Activated CD8-positive, alpha-beta T cell treated with anti-CD3 and anti-CD28 coated beads for 36 hours (primary cell): ENCODE measurements around the gene ERP44. TPM values are rescaled to one million over a fixed set of nuclear protein-coding genes. Genes with fewer than 3 reads are reported as not detected.
"Not testable (repeated sequence)": the region's sequence is repeated elsewhere in the genome, so short reads cannot be mapped to it uniquely, and the experiment has no call there.

Experiments
- ATAC-seq: fragments of 200-7000 bp; cut with Tn5 transposase; one replicate; pipeline ENCODE4 v1.10.0; 2021; ENCODE audit warnings: mild to moderate bottlenecking, moderate library complexity
- CTCF ChIA-PET: fragments of 350-600 bp; sonication (Branson Sonifier 250); formaldehyde crosslinking; loops from one replicate; lab custom pipeline; 2021; ENCODE audit warnings: antibody characterized with exemption; lab: Charles Lee
- POLR2A ChIA-PET: fragments of 350-600 bp; sonication (Branson Sonifier 250); formaldehyde crosslinking; loops from one replicate; lab custom pipeline; 2021; ENCODE audit warnings: antibody characterized with exemption; lab: Charles Lee
- DNase-seq: peaks from one replicate; pipeline ENCODE4 v3.0.0-alpha.2; 2020
- H3K27ac Mint-ChIP-seq: one replicate; pipeline ENCODE4 v1.8.0; 2021; ENCODE audit warnings: mild to moderate bottlenecking, mixed read lengths
- H3K27me3 Mint-ChIP-seq: one replicate; pipeline ENCODE4 v1.8.0; 2021; ENCODE audit warnings: mixed read lengths
- H3K36me3 Mint-ChIP-seq: one replicate; pipeline ENCODE4 v1.8.0; 2021; ENCODE audit warnings: low read depth, mixed read lengths
- H3K4me1 Mint-ChIP-seq: one replicate; pipeline ENCODE4 v1.8.0; 2021; ENCODE audit warnings: low read depth, mixed read lengths
- H3K4me3 Mint-ChIP-seq: one replicate; pipeline ENCODE4 v1.8.0; 2021; ENCODE audit warnings: mild to moderate bottlenecking, moderate library complexity, mixed read lengths
- H3K9me3 Mint-ChIP-seq: one replicate; pipeline ENCODE4 v1.8.0; 2021; ENCODE audit warnings: mixed read lengths
- intact Hi-C: fragments of 100-400 bp; cut with micrococcal nuclease; formaldehyde crosslinking; loops from one replicate; pipeline ENCODE4 v1.10.0; 2022
- total RNA-seq, 2 experiments: library from RNA; stranded (reverse); gene quantifications; one replicate each; pipeline ENCODE4 v1.2.3, GENCODE V29; 2021
- TF ChIP-seq, protein P1 (sequence below): fragments of 200-600 bp; IDR thresholded peaks from one replicate; pipeline ENCODE4 v1.8.0; 2022; ENCODE audit warnings: antibody characterized with exemption, mild to moderate bottlenecking

ERP44 gene
- total RNA-seq, 2 experiments from 2014 or later: 10.2 to 11.1 TPM

DNA sequence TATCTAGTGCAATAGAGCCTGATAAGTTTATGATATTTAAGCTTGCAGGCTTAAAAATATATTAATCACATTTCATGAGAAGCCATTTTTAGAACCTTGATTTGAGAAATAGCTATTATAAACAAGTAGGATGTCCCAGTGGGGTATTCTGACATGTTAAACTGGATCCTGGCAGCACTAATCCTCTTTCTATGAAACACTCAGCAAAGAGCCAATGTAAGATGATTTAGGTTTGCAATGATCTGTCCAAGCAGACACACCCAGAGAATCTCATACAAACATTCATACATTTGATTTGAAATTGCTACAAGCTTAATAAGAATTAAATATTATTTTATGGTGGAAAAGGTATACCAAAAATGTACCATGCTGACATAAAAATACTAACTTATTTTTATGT is 86.5 kb downstream of the ERP44 start:
- intact Hi-C loops: loop anchor here (5.0 to 10.0 kb wide), 4 partner anchors 185 to 827 kb away; no protein-coding TSS in a partner anchor
- Mint-ChIP-seq H3K9me3 (peaks cover 2% of the 10 kb centered on the region), H3K4me3 (no peak overlapping the region), H3K36me3 (peaks cover 27% of the 10 kb centered on the region), H3K4me1 (no peaks in the 10 kb centered on the region), H3K27me3 (no peaks in the 10 kb centered on the region), H3K27ac (no peak overlapping the region)
- POLR2A ChIA-PET: no interaction called here
- no peak for ATAC-seq
- no peak for DNase-seq
- CTCF ChIA-PET: interaction anchor here (0.8 to 4.5 kb wide), 5 partner anchors 16 to 780 kb away, joined by 3 to 19 read pairs (median 13); no protein-coding TSS in a partner anchor
- TF ChIP-seq, protein P1, sequence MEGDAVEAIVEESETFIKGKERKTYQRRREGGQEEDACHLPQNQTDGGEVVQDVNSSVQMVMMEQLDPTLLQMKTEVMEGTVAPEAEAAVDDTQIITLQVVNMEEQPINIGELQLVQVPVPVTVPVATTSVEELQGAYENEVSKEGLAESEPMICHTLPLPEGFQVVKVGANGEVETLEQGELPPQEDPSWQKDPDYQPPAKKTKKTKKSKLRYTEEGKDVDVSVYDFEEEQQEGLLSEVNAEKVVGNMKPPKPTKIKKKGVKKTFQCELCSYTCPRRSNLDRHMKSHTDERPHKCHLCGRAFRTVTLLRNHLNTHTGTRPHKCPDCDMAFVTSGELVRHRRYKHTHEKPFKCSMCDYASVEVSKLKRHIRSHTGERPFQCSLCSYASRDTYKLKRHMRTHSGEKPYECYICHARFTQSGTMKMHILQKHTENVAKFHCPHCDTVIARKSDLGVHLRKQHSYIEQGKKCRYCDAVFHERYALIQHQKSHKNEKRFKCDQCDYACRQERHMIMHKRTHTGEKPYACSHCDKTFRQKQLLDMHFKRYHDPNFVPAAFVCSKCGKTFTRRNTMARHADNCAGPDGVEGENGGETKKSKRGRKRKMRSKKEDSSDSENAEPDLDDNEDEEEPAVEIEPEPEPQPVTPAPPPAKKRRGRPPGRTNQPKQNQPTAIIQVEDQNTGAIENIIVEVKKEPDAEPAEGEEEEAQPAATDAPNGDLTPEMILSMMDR: no peak

DNA sequence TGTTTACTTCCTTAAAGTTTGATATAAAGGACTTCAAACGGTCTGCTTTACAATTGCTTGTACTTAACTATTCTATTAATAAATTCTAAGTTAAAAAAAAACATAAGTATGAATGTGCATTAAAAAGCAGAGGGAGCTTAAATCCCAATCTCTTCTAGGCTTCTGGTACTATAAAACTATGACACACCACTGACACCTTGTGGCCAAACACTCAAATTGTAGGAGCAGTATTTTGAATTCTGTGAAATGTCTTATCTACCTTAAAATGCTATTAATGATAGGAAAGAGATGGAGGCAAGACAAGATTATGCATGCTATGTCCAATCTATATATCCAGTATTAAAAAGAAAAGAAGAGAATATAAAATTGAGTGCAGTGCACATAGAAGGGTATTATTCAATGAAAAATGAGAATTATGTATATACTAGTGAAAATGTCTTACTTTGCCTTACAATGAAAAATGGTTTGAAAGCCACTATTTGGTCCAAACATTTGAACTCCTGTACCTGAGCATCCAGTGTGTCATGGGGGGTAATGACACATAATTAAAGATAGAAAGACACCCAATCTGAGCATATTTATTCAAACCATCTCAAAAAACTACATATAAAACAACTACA is 87.6 kb downstream of the ERP44 start:
- ChIA-PET CTCF (interaction anchor here (0.6 to 4.5 kb wide), 14 partner anchors 9 to 827 kb away, joined by 3 to 19 read pairs (median 4); no protein-coding TSS in a partner anchor), POLR2A (interaction anchor here (0.6 kb wide), 3 partner anchors 8 to 322 kb away, joined by 3 read pairs; no protein-coding TSS in a partner anchor)
- peak; percentile 46 for DNase-seq
- Mint-ChIP-seq H3K36me3 (peaks cover 26% of the 10 kb centered on the region), H3K4me1 (no peaks in the 10 kb centered on the region), H3K27me3 (no peaks in the 10 kb centered on the region), H3K27ac (no peak overlapping the region), H3K9me3 (peaks cover 2% of the 10 kb centered on the region), H3K4me3 (no peak overlapping the region)
- no peak for ATAC-seq
- TF ChIP-seq, protein P1: peak; percentile 92
- intact Hi-C loops: loop anchor here (5.0 to 10.0 kb wide), 4 partner anchors 184 to 826 kb away; no protein-coding TSS in a partner anchor

DNA sequence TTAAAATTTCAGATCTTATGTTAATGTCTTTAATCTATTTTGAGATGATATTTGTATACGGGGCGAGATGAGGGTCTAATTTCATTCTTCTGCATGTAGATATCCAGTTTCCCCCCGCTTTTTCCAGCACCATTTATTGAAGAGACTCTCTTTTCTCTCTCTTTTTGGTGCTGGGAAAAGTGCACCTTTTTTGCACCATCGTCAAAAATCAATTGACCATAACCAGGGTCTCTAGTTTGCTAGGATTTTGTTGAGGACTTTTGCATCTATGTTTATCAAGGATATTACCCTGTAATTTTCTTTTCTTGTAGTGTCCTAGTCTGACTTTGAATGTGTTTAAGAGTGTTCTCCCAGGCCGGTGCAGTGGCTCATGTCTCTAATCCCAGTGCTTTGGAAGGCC is 99.0 kb downstream of the ERP44 start:
- Mint-ChIP-seq H3K4me3 (no peak overlapping the region), H3K4me1 (no peaks in the 10 kb centered on the region), H3K27ac (no peak overlapping the region), H3K9me3 (peaks cover 8% of the 10 kb centered on the region), H3K36me3 (peaks cover 60% of the 10 kb centered on the region), H3K27me3 (no peaks in the 10 kb centered on the region)
- TF ChIP-seq, protein P1: no peak
- intact Hi-C loops: no loop called here
- CTCF ChIA-PET: no interaction called here
- POLR2A ChIA-PET: no interaction called here
- ATAC-seq (no peak), DNase-seq (no peak)

- Mint-ChIP-seq H3K4me1 (no peaks in the 10 kb centered on the region), H3K36me3 (peaks cover 62% of the 10 kb centered on the region), H3K27ac (no peak overlapping the region), H3K9me3 (peaks cover 8% of the 10 kb centered on the region), H3K27me3 (no peaks in the 10 kb centered on the region), H3K4me3 (no peak overlapping the region)
- DNase-seq (no peak), ATAC-seq (no peak)
- TF ChIP-seq, protein P1: no peak
- intact Hi-C loops: no loop called here
- CTCF ChIA-PET: interaction anchor here (1.7 kb wide), 1 partner anchor 13 kb away, joined by 4 read pairs; no protein-coding TSS in a partner anchor
- POLR2A ChIA-PET: no interaction called here
Measured at GRCh38 chr9:99998866-99999265, 99.9 kb downstream of the ERP44 start.

DNA sequence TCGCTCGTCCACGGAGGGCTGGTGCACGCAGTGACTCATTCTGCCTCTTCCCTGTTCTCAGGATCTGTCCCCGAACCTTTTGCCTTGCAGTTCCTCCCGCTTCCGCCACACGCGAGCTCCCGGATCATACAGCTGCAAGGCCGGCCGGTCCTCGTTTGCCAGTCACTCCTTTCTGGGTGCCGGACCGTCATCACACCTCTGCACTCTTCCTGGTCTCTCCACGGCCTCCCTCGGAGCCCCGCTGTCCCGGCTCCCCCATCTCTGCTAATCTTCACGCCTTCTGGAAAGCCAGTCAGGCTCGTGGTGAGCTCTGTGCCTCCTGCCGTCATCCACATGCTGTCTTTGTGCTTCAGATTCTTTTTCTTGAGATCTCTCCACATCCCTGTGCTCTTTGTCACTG is 100.5 kb downstream of the ERP44 start:
- ChIA-PET CTCF (interaction anchor here (1.7 kb wide), 1 partner anchor 12 kb away, joined by 4 read pairs; no protein-coding TSS in a partner anchor), POLR2A (no interaction called here)
- Mint-ChIP-seq H3K27me3 (no peaks in the 10 kb centered on the region), H3K4me3 (no peak overlapping the region), H3K27ac (no peak overlapping the region), H3K9me3 (peaks cover 10% of the 10 kb centered on the region), H3K36me3 (peaks cover 60% of the 10 kb centered on the region), H3K4me1 (no peaks in the 10 kb centered on the region)
- intact Hi-C loops: no loop called here
- TF ChIP-seq, protein P1: no peak
- no peak for DNase-seq
- ATAC-seq: no peak

DNA sequence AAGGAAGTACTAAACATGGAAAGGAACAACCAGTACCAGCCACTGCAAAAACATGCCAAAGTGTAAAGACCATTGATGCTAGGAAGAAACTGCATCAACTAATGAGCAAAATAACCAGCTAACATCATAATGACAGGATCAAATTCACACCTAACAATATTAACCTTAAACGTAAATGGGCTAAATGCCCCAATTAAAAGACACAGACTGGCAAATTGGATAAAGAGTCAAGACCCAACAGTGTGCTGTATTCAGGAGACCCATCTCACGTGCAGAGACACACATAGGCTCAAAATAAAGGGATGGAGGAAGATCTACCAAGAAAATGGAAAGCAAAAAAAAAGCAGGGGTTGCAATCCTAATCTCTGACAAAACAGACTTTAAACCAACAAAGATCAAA is 108.3 kb downstream of the ERP44 start:
- H3K9me3 Mint-ChIP-seq: peaks cover 23% of the 10 kb centered on the region
- H3K27me3 Mint-ChIP-seq, DNase-seq, H3K27ac Mint-ChIP-seq, H3K4me3 Mint-ChIP-seq, ATAC-seq, intact Hi-C loops, POLR2A ChIA-PET, H3K4me1 Mint-ChIP-seq, CTCF ChIA-PET: not testable (repeated sequence)
- peaks cover 61% of the 10 kb centered on the region for H3K36me3 Mint-ChIP-seq
